ENCODE measurements around the gene LMTK3. TPM values are rescaled to one million over a fixed set of nuclear protein-coding genes. Genes with fewer than 3 reads are reported as not detected.

The LMTK3 gene
- total RNA-seq, 1 experiment from 2014 or later = 10.6 TPM

DNA sequence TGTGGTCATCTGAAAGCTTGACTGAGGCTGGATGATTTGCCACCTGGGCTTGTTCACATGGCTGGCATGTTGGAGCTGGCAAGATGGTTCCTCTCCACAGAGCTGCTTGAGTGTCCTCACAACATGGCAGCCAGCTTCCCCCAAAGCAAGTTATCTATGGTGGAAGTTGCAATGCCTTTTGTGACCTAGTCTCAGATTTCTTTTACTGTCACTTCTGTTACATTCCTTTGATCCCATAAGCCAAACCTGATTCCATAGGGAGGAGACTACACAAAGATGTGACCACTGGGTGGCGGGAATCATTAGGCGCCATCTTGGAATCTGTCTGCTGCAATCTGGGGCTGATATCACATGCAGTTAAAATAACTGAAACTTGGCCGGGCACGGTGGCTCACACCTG, 17.5 kb upstream of the LMTK3 start:
- ChIA-PET CTCF (no interaction called here), POLR2A (no interaction called here)
- Histone ChIP-seq H3K27ac (ENCODE audit: low read length) (no peak overlapping the region), H3K4me3 (ENCODE audit: low read depth in 2 of 2, low read length in 2 of 2) (no peak overlapping the region), H3K36me3 (ENCODE audit: control insufficient read depth, insufficient read depth, low read length) (no peaks in the 10 kb centered on the region), H3K4me1 (ENCODE audit: control insufficient read depth, insufficient read depth, low read length) (peaks cover 4% of the 10 kb centered on the region), H3K9me3 (ENCODE audit: control insufficient read depth, insufficient read depth, low read depth, low read length) (peaks cover 3% of the 10 kb centered on the region; the same call in 1 of the 2 replicates), H3K27me3 (ENCODE audit: control insufficient read depth, insufficient read depth, low read length) (no peaks in the 10 kb centered on the region)
- intact Hi-C loops (cut with micrococcal nuclease; ENCODE audit: unreplicated experiment) (no loop called here), in situ Hi-C loops (cut with HindIII; ENCODE audit: low pct_unique_long_range_greater_than_20kb, low sequenced_read_pairs) (no loop called here)
- ATAC-seq = no peak
- DNase-seq (ENCODE audit: low read depth, low spot score) = no peak
- TF ChIP-seq TCF7L2 (IDR thresholded peaks at IDR 0.05; ENCODE audit: low read depth, low read length) (no peak), POLR2AphosphoS5 (IDR thresholded peaks at IDR 0.05; ENCODE audit: low read depth, low read length) (no peak), SIN3A (IDR thresholded peaks at IDR 0.05; ENCODE audit: borderline replicate concordance, insufficient read depth, low read depth, low read length) (no peak)
- TF ChIP-seq, protein P1, sequence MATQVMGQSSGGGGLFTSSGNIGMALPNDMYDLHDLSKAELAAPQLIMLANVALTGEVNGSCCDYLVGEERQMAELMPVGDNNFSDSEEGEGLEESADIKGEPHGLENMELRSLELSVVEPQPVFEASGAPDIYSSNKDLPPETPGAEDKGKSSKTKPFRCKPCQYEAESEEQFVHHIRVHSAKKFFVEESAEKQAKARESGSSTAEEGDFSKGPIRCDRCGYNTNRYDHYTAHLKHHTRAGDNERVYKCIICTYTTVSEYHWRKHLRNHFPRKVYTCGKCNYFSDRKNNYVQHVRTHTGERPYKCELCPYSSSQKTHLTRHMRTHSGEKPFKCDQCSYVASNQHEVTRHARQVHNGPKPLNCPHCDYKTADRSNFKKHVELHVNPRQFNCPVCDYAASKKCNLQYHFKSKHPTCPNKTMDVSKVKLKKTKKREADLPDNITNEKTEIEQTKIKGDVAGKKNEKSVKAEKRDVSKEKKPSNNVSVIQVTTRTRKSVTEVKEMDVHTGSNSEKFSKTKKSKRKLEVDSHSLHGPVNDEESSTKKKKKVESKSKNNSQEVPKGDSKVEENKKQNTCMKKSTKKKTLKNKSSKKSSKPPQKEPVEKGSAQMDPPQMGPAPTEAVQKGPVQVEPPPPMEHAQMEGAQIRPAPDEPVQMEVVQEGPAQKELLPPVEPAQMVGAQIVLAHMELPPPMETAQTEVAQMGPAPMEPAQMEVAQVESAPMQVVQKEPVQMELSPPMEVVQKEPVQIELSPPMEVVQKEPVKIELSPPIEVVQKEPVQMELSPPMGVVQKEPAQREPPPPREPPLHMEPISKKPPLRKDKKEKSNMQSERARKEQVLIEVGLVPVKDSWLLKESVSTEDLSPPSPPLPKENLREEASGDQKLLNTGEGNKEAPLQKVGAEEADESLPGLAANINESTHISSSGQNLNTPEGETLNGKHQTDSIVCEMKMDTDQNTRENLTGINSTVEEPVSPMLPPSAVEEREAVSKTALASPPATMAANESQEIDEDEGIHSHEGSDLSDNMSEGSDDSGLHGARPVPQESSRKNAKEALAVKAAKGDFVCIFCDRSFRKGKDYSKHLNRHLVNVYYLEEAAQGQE (IDR thresholded peaks at IDR 0.05; ENCODE audit: insufficient read depth in 1 of 2, low read depth in 2 of 2, low read length in 1 of 2) = no peak
- TF ChIP-seq, protein P2, sequence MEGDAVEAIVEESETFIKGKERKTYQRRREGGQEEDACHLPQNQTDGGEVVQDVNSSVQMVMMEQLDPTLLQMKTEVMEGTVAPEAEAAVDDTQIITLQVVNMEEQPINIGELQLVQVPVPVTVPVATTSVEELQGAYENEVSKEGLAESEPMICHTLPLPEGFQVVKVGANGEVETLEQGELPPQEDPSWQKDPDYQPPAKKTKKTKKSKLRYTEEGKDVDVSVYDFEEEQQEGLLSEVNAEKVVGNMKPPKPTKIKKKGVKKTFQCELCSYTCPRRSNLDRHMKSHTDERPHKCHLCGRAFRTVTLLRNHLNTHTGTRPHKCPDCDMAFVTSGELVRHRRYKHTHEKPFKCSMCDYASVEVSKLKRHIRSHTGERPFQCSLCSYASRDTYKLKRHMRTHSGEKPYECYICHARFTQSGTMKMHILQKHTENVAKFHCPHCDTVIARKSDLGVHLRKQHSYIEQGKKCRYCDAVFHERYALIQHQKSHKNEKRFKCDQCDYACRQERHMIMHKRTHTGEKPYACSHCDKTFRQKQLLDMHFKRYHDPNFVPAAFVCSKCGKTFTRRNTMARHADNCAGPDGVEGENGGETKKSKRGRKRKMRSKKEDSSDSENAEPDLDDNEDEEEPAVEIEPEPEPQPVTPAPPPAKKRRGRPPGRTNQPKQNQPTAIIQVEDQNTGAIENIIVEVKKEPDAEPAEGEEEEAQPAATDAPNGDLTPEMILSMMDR (IDR thresholded peaks at IDR 0.05) = no peak
- no TSS peak for BruUV-seq (replicated peaks)

- no peak overlapping the region for H3K4me3 ChIP-seq (ENCODE audit: low read depth in 2 of 2, low read length in 2 of 2)
- H3K36me3 ChIP-seq (ENCODE audit: control insufficient read depth, insufficient read depth, low read length) = no peaks in the 10 kb centered on the region
- in situ Hi-C loops (cut with HindIII; ENCODE audit: low pct_unique_long_range_greater_than_20kb, low sequenced_read_pairs) (no loop called here), intact Hi-C loops (cut with micrococcal nuclease; ENCODE audit: unreplicated experiment) (no loop called here)
- peaks cover 3% of the 10 kb centered on the region; the same call in 1 of the 2 replicates for H3K9me3 ChIP-seq (ENCODE audit: control insufficient read depth, insufficient read depth, low read depth, low read length)
- ATAC-seq (no peak), DNase-seq (ENCODE audit: low read depth, low spot score) (no peak)
- H3K27ac ChIP-seq (ENCODE audit: low read length) = no peak overlapping the region
- H3K27me3 ChIP-seq (ENCODE audit: control insufficient read depth, insufficient read depth, low read length) = no peaks in the 10 kb centered on the region
- ChIA-PET POLR2A (no interaction called here), CTCF (no interaction called here)
- BruUV-seq (replicated peaks) = no TSS peak
- TF ChIP-seq POLR2AphosphoS5 (IDR thresholded peaks at IDR 0.05; ENCODE audit: low read depth, low read length) (no peak), TCF7L2 (IDR thresholded peaks at IDR 0.05; ENCODE audit: low read depth, low read length) (no peak), SIN3A (IDR thresholded peaks at IDR 0.05; ENCODE audit: borderline replicate concordance, insufficient read depth, low read depth, low read length) (no peak)
- TF ChIP-seq, protein P1 (IDR thresholded peaks at IDR 0.05; ENCODE audit: insufficient read depth in 1 of 2, low read depth in 2 of 2, low read length in 1 of 2) = no peak
- TF ChIP-seq, protein P2 (IDR thresholded peaks at IDR 0.05) = no peak
- H3K4me1 ChIP-seq (ENCODE audit: control insufficient read depth, insufficient read depth, low read length) = no peaks in the 10 kb centered on the region
Measured at GRCh38 chr19:48524732-48525131, 13.1 kb upstream of the LMTK3 start.
